Thoracic aorta (tissue), 2 donors: ENCODE measurements around the gene NID1. TPM values are rescaled to one million over a fixed set of nuclear protein-coding genes. Genes with fewer than 3 reads are reported as not detected.

Experiments used
- ATAC-seq: fragments of 150-250 bp; one replicate; pipeline ENCODE4 v1.8.0; 2017; ENCODE audit warnings: low read depth; ENCODE audit not compliant: insufficient number of reproducible peaks, low FRiP score
- DNase-seq: peaks from one replicate; pipeline ENCODE4 v3.0.0-alpha.2; 2020; ENCODE audit warnings: low spot score
- H3K27ac ChIP-seq, 2 donors: fragments of 200-600 bp; sonication (generic); 1 replicate in 1 of 2; 2 replicates in 1 of 2; pipeline ENCODE4 v1.5.1; 2016; ENCODE audit warnings: mild to moderate bottlenecking in 2 of 2, moderate library complexity in 2 of 2
- H3K27me3 ChIP-seq: fragments of 200-600 bp; sonication (generic); replicated peaks from 2 replicates; pipeline ENCODE4 v1.6.0; 2016; ENCODE audit warnings: mild to moderate bottlenecking; ENCODE audit not compliant: insufficient read depth
- H3K36me3 ChIP-seq: fragments of 200-600 bp; sonication (generic); one replicate; pipeline ENCODE4 v1.5.1; 2016
- H3K4me1 ChIP-seq, 2 donors: fragments of 200-600 bp; sonication (generic); 1 replicate in 1 of 2; 2 replicates in 1 of 2; pipeline versions ENCODE4 v1.5.1 to v1.6.0; 2016; ENCODE audit warnings: low read depth in 2 of 2, mild to moderate bottlenecking in 1 of 2; ENCODE audit not compliant: control insufficient read depth in 1 of 2
- H3K4me3 ChIP-seq: fragments of 200-600 bp; sonication (generic); 2 replicates; pipeline ENCODE4 v1.5.1; 2016; ENCODE audit warnings: mild to moderate bottlenecking
- H3K9me3 ChIP-seq: fragments of 200-600 bp; sonication (generic); 2 replicates; pipeline ENCODE4 v1.5.1; 2016
- total RNA-seq, 2 donors: library from RNA; depleted of rRNA; stranded (reverse); fragments of >200 nt; gene quantifications; one replicate each; pipeline versions ENCODE4 v1.1.0 to v1.2.3, GENCODE V29; 2016
- TF ChIP-seq, protein P1 (sequence below): fragments of 200-600 bp; sonication (generic); IDR thresholded peaks from one replicate; pipeline ENCODE4 v1.5.1; 2019; ENCODE audit warnings: antibody characterized with exemption

The NID1 gene
- total RNA-seq, 2 donors from 2014 or later: 82.4 to 95.5 TPM

DNA sequence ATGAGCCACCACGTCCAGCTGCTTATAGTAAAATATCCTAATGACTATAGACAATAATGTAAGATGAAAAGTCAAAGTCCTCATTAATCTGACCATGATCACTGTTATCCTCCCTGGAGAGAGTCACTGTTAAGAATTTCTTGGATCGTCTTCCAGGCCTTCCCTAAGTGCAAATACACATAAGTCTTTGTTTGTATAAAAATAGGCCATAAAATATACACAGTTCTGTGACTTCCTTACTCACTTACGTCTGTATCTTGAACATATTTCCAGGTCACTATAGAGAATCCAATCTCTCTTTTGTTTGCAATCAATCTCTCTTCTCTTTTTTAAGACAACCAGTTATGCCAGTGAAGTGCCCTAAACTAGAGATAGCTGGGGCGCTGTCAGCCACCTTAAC is 109.1 kb downstream of the NID1 start:
- Histone ChIP-seq H3K27me3 (no peaks in the 10 kb centered on the region), H3K4me1 (peaks cover 0 to 6% of the 10 kb centered on the region in 2 donors), H3K4me3 (no peak overlapping the region), H3K27ac (no peak overlapping the region), H3K36me3 (no peaks in the 10 kb centered on the region), H3K9me3 (no peaks in the 10 kb centered on the region)
- TF ChIP-seq, protein P1, sequence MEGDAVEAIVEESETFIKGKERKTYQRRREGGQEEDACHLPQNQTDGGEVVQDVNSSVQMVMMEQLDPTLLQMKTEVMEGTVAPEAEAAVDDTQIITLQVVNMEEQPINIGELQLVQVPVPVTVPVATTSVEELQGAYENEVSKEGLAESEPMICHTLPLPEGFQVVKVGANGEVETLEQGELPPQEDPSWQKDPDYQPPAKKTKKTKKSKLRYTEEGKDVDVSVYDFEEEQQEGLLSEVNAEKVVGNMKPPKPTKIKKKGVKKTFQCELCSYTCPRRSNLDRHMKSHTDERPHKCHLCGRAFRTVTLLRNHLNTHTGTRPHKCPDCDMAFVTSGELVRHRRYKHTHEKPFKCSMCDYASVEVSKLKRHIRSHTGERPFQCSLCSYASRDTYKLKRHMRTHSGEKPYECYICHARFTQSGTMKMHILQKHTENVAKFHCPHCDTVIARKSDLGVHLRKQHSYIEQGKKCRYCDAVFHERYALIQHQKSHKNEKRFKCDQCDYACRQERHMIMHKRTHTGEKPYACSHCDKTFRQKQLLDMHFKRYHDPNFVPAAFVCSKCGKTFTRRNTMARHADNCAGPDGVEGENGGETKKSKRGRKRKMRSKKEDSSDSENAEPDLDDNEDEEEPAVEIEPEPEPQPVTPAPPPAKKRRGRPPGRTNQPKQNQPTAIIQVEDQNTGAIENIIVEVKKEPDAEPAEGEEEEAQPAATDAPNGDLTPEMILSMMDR: no peak
- no peak for DNase-seq
- no peak for ATAC-seq

DNA sequence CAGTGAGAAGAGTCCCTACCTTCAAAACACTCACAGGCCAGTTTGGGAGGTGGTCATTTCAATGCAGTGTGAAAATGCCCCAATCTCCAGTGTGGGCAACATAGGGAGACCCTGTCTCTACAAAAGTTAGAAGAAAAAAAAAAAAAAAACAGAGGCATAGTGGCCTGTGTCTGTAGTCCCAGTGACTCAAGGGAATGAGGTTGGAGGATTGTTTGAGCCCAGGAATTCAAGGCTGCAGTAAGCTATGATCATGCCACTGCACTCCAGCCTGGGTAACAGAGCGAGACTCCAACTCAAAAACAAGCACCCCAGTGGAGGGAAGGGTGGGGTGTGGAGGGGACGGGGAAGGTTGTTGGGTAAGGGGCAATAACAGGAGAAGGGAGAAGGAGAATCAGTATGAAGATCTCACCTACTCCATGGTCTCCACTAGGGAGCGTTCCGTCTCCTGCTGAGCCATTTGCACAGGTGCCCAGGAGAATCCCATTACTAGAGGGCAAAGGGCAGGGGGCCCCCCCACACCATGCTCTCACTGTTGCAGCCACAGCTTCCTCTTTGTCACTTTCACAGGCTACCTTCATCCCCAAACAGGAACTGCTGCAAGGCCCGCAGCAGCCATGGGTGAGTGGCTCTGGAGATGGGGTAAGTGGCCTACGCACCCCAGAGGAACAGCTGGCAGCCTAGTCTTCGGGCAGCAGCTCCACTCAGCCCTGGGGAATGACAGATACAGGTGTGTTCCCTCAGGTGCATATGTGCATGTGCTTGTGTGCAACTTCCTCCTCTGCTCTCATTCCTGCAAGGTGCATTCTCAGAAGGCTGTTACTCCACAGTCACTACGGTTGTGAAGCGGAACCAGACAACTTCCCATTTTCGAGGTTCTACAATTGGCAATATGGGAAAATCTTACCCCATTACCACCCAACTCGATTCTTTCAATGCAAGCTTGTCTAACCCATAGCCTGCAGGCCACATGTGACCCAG is 110.3 kb downstream of the NID1 start:
- no peak overlapping the region for H3K27ac ChIP-seq
- H3K27me3 ChIP-seq: no peaks in the 10 kb centered on the region
- peaks cover 0 to 6% of the 10 kb centered on the region in 2 donors for H3K4me1 ChIP-seq
- TF ChIP-seq, protein P1: no peak
- H3K4me3 ChIP-seq: no peak overlapping the region
- H3K36me3 ChIP-seq: no peaks in the 10 kb centered on the region
- DNase-seq (no peak), ATAC-seq (no peak)
- H3K9me3 ChIP-seq: no peaks in the 10 kb centered on the region

DNA sequence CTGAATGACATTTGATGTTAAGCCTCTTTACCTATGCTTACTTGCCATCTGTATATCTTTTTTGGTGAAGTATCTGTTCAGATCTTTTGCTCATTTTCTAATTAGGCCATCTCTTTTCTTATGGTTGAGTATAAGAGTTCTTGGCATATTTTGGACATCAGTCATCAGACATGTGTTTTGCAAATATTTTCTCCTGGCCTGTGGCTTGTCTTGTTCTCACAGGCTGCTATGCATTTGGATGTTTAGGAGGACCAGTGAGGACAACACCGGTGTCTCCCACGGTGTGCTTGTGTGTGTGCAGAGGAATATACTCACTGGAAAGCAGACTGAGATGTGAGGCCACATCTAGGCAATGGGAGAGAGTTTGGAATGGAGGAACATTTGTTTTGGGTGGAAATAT is 111.1 kb downstream of the NID1 start:
- no peak overlapping the region for H3K27ac ChIP-seq
- no peaks in the 10 kb centered on the region for H3K9me3 ChIP-seq
- H3K4me1 ChIP-seq: peaks cover 0 to 6% of the 10 kb centered on the region in 2 donors
- no peak for ATAC-seq
- TF ChIP-seq, protein P1: no peak
- no peak overlapping the region for H3K4me3 ChIP-seq
- H3K36me3 ChIP-seq: no peaks in the 10 kb centered on the region
- no peak for DNase-seq
- H3K27me3 ChIP-seq: no peaks in the 10 kb centered on the region

DNA sequence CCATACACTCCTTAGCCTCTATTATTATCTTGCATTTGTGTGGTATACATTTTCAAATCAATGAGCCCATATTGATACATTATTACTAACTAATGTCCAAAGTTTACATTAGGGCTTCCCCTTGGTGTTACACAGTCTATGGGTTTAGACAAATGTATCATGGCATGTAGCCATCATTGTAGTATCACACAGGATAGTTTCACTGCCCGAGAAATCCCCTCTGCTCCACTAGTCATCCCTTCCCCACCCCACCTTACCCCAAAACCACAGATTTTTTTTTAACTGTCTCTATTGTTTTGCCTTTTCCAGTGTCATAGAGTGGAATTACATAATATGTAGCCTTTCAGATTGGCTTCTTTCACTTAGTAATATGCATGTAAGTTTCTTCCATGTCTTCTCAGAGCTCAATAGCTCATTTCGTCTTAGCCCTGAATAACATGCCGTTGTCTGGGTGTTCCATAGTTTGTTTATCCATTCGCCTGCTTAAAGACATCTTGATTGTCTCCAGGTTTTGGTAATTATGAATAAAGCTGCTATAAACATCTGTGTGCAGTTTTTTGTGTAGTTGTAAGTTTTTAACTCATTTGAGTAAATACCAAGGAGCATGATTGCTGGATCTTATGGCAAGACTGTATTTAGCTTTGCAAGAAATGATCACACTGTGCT is 111.8 kb downstream of the NID1 start:
- Histone ChIP-seq H3K36me3 (no peaks in the 10 kb centered on the region), H3K4me1 (peaks cover 0 to 6% of the 10 kb centered on the region in 2 donors), H3K9me3 (no peaks in the 10 kb centered on the region), H3K4me3 (no peak overlapping the region), H3K27me3 (no peaks in the 10 kb centered on the region), H3K27ac (no peak overlapping the region)
- DNase-seq (no peak), ATAC-seq (no peak)
- TF ChIP-seq, protein P1: no peak

DNA sequence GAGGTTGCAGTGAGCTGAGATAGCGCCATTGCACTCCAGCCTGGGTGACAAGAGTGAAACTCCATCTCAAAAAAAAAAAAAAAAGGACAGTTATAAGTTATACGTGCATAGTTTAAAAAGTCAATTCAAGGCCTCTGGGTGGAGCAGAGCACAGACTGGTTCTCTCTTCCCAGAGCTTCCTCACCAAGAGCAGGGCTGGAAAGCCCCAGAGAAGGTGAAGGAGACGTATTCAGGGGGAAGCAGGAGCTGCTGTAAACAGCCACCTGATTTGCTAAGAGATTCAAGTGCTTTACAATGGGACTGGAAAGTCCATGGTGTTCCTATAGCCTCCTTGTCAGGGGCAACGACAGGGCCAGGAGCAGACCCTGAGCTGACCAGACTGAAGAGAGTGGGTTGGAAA is 113.2 kb downstream of the NID1 start:
- no peak for DNase-seq
- H3K9me3 ChIP-seq: no peaks in the 10 kb centered on the region
- no peak overlapping the region for H3K4me3 ChIP-seq
- H3K27ac ChIP-seq: no peak overlapping the region
- H3K27me3 ChIP-seq: no peaks in the 10 kb centered on the region
- peaks cover 0 to 6% of the 10 kb centered on the region in 2 donors for H3K4me1 ChIP-seq
- ATAC-seq: no peak
- TF ChIP-seq, protein P1: no peak
- no peaks in the 10 kb centered on the region for H3K36me3 ChIP-seq
